Liver (tissue), 3 donors: ENCODE measurements around the gene NELFCD.

Experiments
- ATF3 ChIP-seq: IDR thresholded peaks from 2 replicates; pipeline ENCODE4 v1.6.1; 2016; ENCODE audit warnings: antibody characterized with exemption
- CTCF ChIP-seq: fragments of 150-350 bp; IDR thresholded peaks from 2 replicates; pipeline ENCODE4 v1.5.1; 2017; ENCODE audit warnings: improper control_type of control experiment, low read depth, low read length; ENCODE audit not compliant: missing input control
- EGR1 ChIP-seq, 2 donors: IDR thresholded peaks; 2 replicates each; pipeline ENCODE4 v1.6.1; 2016 to 2018; ENCODE audit warnings: antibody characterized with exemption in 2 of 2, low read depth in 2 of 2
- FOXA1 ChIP-seq: IDR thresholded peaks from 2 replicates; pipeline ENCODE4 v1.6.1; 2016; ENCODE audit warnings: antibody characterized with exemption
- JUND ChIP-seq, 2 donors: IDR thresholded peaks; 2 replicates each; pipeline ENCODE4 v1.6.1; 2016; ENCODE audit warnings: antibody characterized with exemption in 2 of 2
- MAX ChIP-seq: IDR thresholded peaks from 2 replicates; pipeline ENCODE4 v1.6.1; 2016; ENCODE audit warnings: antibody characterized with exemption
- REST ChIP-seq: IDR thresholded peaks from 2 replicates; pipeline ENCODE4 v1.6.1; 2016; ENCODE audit warnings: antibody characterized with exemption, mild to moderate bottlenecking
- SP1 ChIP-seq: IDR thresholded peaks from 2 replicates; pipeline ENCODE4 v1.6.1; 2018; ENCODE audit warnings: antibody characterized with exemption, mild to moderate bottlenecking
- TAF1 ChIP-seq: conservative IDR thresholded peaks from 2 replicates; pipeline ENCODE4 v1.6.1; 2016; ENCODE audit warnings: antibody characterized with exemption, mild to moderate bottlenecking
- YY1 ChIP-seq: IDR thresholded peaks from 2 replicates; pipeline ENCODE4 v1.6.1; 2016; ENCODE audit warnings: antibody characterized with exemption, mild to moderate bottlenecking
- TF ChIP-seq, protein P1 (sequence below): IDR thresholded peaks from 2 replicates; pipeline ENCODE4 v1.6.1; 2016; ENCODE audit warnings: antibody characterized with exemption
- donor health status: healthy.
- donor health status: healthy.

DNA sequence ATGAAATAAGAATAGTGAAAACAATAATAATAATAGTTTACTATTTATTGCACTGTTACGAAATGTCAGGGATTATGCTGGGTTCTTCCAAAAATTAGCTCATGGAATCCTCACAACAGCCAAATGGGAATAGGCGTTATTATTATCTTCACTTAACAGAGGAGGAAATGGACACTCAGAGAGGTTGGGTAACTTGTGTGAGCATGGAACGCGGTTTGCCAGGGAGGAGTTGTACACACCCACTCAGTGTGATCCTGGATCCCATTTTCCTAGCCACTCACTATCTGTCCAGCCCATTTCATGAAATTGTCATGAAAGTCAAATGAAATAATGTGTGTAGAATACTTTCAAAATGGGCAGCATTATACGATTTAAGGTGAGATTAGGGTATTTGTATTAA lies 4.6 kb downstream of the NELFCD start:
- TF ChIP-seq CTCF = no peak
- TF ChIP-seq YY1 = no peak
- no peak for TF ChIP-seq EGR1 (IDR thresholded peaks at IDR 0.05; ENCODE audit: low read depth in 2 of 2)
- no peak for TF ChIP-seq MAX
- no peak for TF ChIP-seq JUND (IDR thresholded peaks at IDR 0.05)
- no peak for TF ChIP-seq REST
- TF ChIP-seq SP1 = no peak
- no peak for TF ChIP-seq ATF3
- no peak for TF ChIP-seq TAF1
- no peak for TF ChIP-seq FOXA1
- TF ChIP-seq, protein P1, sequence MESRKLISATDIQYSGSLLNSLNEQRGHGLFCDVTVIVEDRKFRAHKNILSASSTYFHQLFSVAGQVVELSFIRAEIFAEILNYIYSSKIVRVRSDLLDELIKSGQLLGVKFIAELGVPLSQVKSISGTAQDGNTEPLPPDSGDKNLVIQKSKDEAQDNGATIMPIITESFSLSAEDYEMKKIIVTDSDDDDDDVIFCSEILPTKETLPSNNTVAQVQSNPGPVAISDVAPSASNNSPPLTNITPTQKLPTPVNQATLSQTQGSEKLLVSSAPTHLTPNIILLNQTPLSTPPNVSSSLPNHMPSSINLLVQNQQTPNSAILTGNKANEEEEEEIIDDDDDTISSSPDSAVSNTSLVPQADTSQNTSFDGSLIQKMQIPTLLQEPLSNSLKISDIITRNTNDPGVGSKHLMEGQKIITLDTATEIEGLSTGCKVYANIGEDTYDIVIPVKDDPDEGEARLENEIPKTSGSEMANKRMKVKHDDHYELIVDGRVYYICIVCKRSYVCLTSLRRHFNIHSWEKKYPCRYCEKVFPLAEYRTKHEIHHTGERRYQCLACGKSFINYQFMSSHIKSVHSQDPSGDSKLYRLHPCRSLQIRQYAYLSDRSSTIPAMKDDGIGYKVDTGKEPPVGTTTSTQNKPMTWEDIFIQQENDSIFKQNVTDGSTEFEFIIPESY = no peak
